CD4-positive, alpha-beta T cell (primary cell): ENCODE measurements around the gene SOWAHC. TPM values are rescaled to one million over a fixed set of nuclear protein-coding genes. Genes with fewer than 3 reads are reported as not detected.

Experiments
- ATAC-seq: fragments of 200-7000 bp; cut with Tn5 transposase; one replicate; pipeline ENCODE4 v1.10.0; 2022; ENCODE audit warnings: mild to moderate bottlenecking; ENCODE audit not compliant: poor library complexity
- CTCF ChIA-PET: fragments of 350-600 bp; sonication (Branson Sonifier 250); formaldehyde crosslinking; loops from one replicate; lab custom pipeline; 2021; ENCODE audit warnings: antibody characterized with exemption, inconsistent platforms; lab: Charles Lee
- POLR2A ChIA-PET: fragments of 350-600 bp; sonication (Branson Sonifier 250); formaldehyde crosslinking; loops from one replicate; lab custom pipeline; 2021; ENCODE audit warnings: antibody characterized with exemption, inconsistent platforms; lab: Charles Lee
- DNase-seq, 14 experiments: peaks; one replicate each; pipeline ENCODE4 v3.0.0-alpha.2; 2013 to 2020; ENCODE audit warnings: mixed read lengths in 2 of 14
- H3K27ac ChIP-seq, 2 donors: one replicate each; pipeline versions ENCODE4 v1.5.1 to v1.7.0; 2013; ENCODE audit warnings: low read length in 2 of 2, low read depth in 1 of 2, mild to moderate bottlenecking in 1 of 2
- H3K27me3 ChIP-seq, 2 experiments: 1 replicate in 1 of 2; 2 replicates in 1 of 2; pipeline versions ENCODE4 v1.6.1 to v1.7.0; 2013; ENCODE audit warnings: low read length in 2 of 2, control low read depth in 1 of 2, mild to moderate bottlenecking in 1 of 2, moderate library complexity in 1 of 2; ENCODE audit not compliant: insufficient read depth in 2 of 2, control insufficient read depth in 1 of 2
- H3K36me3 ChIP-seq: one replicate; pipeline ENCODE4 v1.6.1; 2013; ENCODE audit warnings: low read length, control low read depth; ENCODE audit not compliant: insufficient read depth
- H3K4me1 ChIP-seq: one replicate; pipeline ENCODE4 v1.6.1; 2013; ENCODE audit warnings: low read length, control low read depth; ENCODE audit not compliant: insufficient read depth
- H3K4me3 ChIP-seq: one replicate; pipeline ENCODE4 v1.5.1; 2013; ENCODE audit warnings: mild to moderate bottlenecking, low read length, moderate library complexity
- H3K9me3 ChIP-seq, 2 experiments: 1 replicate in 1 of 2; 2 replicates in 1 of 2; pipeline versions ENCODE4 v1.6.1 to v1.7.0; 2013; ENCODE audit warnings: low read length in 2 of 2, mild to moderate bottlenecking in 2 of 2, control low read depth in 1 of 2, moderate library complexity in 1 of 2; ENCODE audit not compliant: control insufficient read depth in 1 of 2, insufficient read depth in 1 of 2
- H3K27ac Mint-ChIP-seq: one replicate; pipeline ENCODE4 v1.8.0; 2020; ENCODE audit warnings: mixed read lengths
- H3K27me3 Mint-ChIP-seq: one replicate; pipeline ENCODE4 v1.8.0; 2021; ENCODE audit warnings: mixed read lengths
- H3K36me3 Mint-ChIP-seq: one replicate; pipeline ENCODE4 v1.8.0; 2021; ENCODE audit warnings: low read depth, mixed read lengths
- H3K4me1 Mint-ChIP-seq: one replicate; pipeline ENCODE4 v1.8.0; 2021; ENCODE audit warnings: low read depth, mixed read lengths
- H3K4me3 Mint-ChIP-seq: one replicate; pipeline ENCODE4 v1.8.0; 2020; ENCODE audit warnings: mild to moderate bottlenecking, mixed read lengths
- H3K9me3 Mint-ChIP-seq: one replicate; pipeline ENCODE4 v1.8.0; 2020; ENCODE audit warnings: mixed read lengths
- intact Hi-C, 2 experiments: fragments of 100-400 bp; cut with DNase I in 1 of 2; cut with micrococcal nuclease in 1 of 2; formaldehyde crosslinking; loops; one replicate each; pipeline versions ENCODE4 v1.15.1 to v1.9.0; 2023 to 2025; cut with DNase I, micrococcal nuclease
- total RNA-seq, 174 experiments: library from RNA in 2 of 174; stranded (reverse) in 2 of 174; gene quantifications; one replicate each; pipeline ENCODE4 v1.2.3 and lab custom pipeline; 2021 to 2026
- TF ChIP-seq, protein P1 (sequence below): fragments of 200-600 bp; IDR thresholded peaks from one replicate; pipeline ENCODE4 v1.8.0; 2022; ENCODE audit warnings: antibody characterized with exemption, mild to moderate bottlenecking

Gene SOWAHC
- total RNA-seq, 2 experiments from 2014 or later: 1.3 to 1.6 TPM

DNA sequence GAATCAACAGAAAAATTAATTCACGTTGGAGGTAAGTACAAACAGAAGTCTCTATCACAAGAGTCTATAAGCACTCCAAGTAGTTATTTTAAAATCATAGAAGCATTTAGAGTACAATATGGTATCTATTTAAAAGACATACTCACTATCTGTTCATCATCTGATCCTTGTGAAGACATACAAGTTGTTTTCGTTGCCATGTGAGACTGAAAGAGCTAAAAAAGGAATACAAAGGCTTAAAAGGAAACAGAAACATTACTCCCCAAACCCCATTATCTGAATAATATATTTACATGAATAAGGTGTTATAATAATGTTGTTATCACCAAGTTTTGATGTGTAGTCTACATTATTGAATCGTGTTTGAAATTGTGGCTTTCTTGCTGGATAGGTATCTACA lies 21.3 kb upstream of the SOWAHC start:
- Mint-ChIP-seq H3K27ac (no peak overlapping the region), H3K4me3 (no peak overlapping the region), H3K4me1 (no peaks in the 10 kb centered on the region), H3K27me3 (no peaks in the 10 kb centered on the region), H3K9me3 (no peaks in the 10 kb centered on the region), H3K36me3 (no peaks in the 10 kb centered on the region)
- ATAC-seq (no peak), DNase-seq (no peak)
- no peaks in the 10 kb centered on the region for H3K27me3 ChIP-seq
- H3K4me1 ChIP-seq: no peaks in the 10 kb centered on the region
- TF ChIP-seq, protein P1, sequence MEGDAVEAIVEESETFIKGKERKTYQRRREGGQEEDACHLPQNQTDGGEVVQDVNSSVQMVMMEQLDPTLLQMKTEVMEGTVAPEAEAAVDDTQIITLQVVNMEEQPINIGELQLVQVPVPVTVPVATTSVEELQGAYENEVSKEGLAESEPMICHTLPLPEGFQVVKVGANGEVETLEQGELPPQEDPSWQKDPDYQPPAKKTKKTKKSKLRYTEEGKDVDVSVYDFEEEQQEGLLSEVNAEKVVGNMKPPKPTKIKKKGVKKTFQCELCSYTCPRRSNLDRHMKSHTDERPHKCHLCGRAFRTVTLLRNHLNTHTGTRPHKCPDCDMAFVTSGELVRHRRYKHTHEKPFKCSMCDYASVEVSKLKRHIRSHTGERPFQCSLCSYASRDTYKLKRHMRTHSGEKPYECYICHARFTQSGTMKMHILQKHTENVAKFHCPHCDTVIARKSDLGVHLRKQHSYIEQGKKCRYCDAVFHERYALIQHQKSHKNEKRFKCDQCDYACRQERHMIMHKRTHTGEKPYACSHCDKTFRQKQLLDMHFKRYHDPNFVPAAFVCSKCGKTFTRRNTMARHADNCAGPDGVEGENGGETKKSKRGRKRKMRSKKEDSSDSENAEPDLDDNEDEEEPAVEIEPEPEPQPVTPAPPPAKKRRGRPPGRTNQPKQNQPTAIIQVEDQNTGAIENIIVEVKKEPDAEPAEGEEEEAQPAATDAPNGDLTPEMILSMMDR: no peak
- intact Hi-C loops: no loop called here
- CTCF ChIA-PET: no interaction called here
- H3K4me3 ChIP-seq: no peak overlapping the region
- POLR2A ChIA-PET: no interaction called here
- no peaks in the 10 kb centered on the region for H3K9me3 ChIP-seq
- H3K36me3 ChIP-seq: no peaks in the 10 kb centered on the region
- H3K27ac ChIP-seq: no peak overlapping the region

DNA sequence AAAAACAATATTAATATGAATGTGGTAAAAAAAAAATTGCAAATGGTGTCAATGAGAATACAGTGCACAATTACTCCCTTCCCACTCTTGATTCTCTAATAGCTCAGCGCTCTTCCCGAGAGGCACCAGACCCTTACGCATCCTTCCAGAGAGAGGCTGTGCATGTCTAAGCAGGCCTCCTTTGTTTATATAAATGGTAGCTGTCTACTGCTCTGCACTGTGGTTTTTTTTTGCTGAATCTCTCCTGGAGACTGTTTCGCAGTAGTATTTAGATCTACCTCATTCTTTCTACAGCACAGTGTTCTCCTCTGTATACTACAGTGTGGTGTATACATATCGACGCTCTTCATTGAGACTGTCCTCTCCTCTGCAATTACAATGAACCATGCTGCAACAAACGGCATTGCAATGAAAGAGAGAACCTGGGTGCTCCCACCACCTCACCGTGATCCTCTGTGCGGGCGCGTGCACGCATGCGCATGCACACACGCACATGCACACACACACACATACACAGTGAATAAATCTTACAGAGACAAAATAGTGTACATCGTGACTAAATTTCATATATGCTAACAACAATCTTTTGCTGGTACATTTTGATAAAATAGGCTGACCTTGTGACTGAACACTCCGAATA lies 19.8 kb upstream of the SOWAHC start:
- intact Hi-C loops: no loop called here
- no peak overlapping the region for H3K4me3 Mint-ChIP-seq
- ChIA-PET CTCF (interaction anchor here (0.6 kb wide), 1 partner anchor 63 kb away, joined by 3 read pairs; no protein-coding TSS in a partner anchor), POLR2A (no interaction called here)
- no peaks in the 10 kb centered on the region for H3K36me3 Mint-ChIP-seq
- no peaks in the 10 kb centered on the region for H3K27me3 Mint-ChIP-seq
- Histone ChIP-seq H3K36me3 (no peaks in the 10 kb centered on the region), H3K4me3 (no peak overlapping the region), H3K27me3 (no peaks in the 10 kb centered on the region), H3K27ac (no peak overlapping the region), H3K9me3 (no peaks in the 10 kb centered on the region), H3K4me1 (no peaks in the 10 kb centered on the region)
- DNase-seq (no peak), ATAC-seq (no peak)
- H3K9me3 Mint-ChIP-seq: no peaks in the 10 kb centered on the region
- TF ChIP-seq, protein P1: no peak
- no peaks in the 10 kb centered on the region for H3K4me1 Mint-ChIP-seq
- H3K27ac Mint-ChIP-seq: no peak overlapping the region

DNA sequence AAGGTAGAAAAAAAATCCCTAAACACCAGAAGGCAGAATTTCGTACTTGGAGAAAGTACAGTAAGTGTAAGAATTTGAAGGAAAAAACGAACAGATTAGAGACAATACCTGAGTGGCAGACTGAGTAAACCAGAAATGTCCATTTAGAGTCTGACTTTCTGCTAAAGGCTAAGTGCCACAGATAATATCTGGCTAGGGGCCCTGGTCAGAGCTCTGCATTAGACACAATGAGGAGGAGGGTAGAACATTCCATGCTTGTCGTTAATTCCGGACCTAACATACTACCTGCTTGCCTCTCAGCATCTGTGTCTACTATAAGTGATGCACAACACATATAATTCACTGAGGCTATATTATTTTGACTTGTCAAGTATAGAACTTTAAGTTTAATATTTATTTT lies 18.5 kb upstream of the SOWAHC start:
- Histone ChIP-seq H3K4me3 (no peak overlapping the region), H3K27me3 (no peaks in the 10 kb centered on the region), H3K36me3 (no peaks in the 10 kb centered on the region), H3K9me3 (no peaks in the 10 kb centered on the region), H3K4me1 (no peaks in the 10 kb centered on the region), H3K27ac (no peak overlapping the region)
- H3K9me3 Mint-ChIP-seq: no peaks in the 10 kb centered on the region
- H3K4me1 Mint-ChIP-seq: no peaks in the 10 kb centered on the region
- POLR2A ChIA-PET: no interaction called here
- no peak overlapping the region for H3K4me3 Mint-ChIP-seq
- intact Hi-C loops: no loop called here
- H3K36me3 Mint-ChIP-seq: no peaks in the 10 kb centered on the region
- DNase-seq (no peak), ATAC-seq (no peak)
- TF ChIP-seq, protein P1: no peak
- no peaks in the 10 kb centered on the region for H3K27me3 Mint-ChIP-seq
- H3K27ac Mint-ChIP-seq: no peak overlapping the region
- CTCF ChIA-PET: no interaction called here
